ENCODE measurements around the gene MACO1.
"Not testable (repeated sequence)": the region's sequence is repeated elsewhere in the genome, so short reads cannot be mapped to it uniquely, and the experiment has no call there.

The MACO1 gene

GRCh38 chr1:25430073-25430966 is at the start of gene MACO1:
TSS of gene MACO1 (plus strand) at chr1:25430897. CDS start at chr1:25431099, 202 bp downstream.
- DNase-seq: peak; percentile 92

GRCh38 chr1:25382543-25382942 is 48.2 kb upstream of the MACO1 start:
- DNase-seq: not testable (repeated sequence)

- not testable (repeated sequence) for DNase-seq
Measured at GRCh38 chr1:25383090-25383489, 47.6 kb upstream of the MACO1 start.

GRCh38 chr1:25383875-25384274 is 46.8 kb upstream of the MACO1 start:
- not testable (repeated sequence) for DNase-seq

- DNase-seq: not testable (repeated sequence)
Measured at GRCh38 chr1:25387096-25387495, 43.6 kb upstream of the MACO1 start.

- not testable (repeated sequence) for DNase-seq
Measured at GRCh38 chr1:25388691-25389090, 42.0 kb upstream of the MACO1 start.

- DNase-seq: not testable (repeated sequence)
Measured at GRCh38 chr1:25389721-25390120, 41.0 kb upstream of the MACO1 start.

GRCh38 chr1:25392841-25393240 is 37.9 kb upstream of the MACO1 start:
- DNase-seq: no peak

GRCh38 chr1:25397549-25397948 is 33.1 kb upstream of the MACO1 start:
- not testable (repeated sequence) for DNase-seq

- DNase-seq: not testable (repeated sequence)
Measured at GRCh38 chr1:25398079-25398478, 32.6 kb upstream of the MACO1 start.

GRCh38 chr1:25402947-25403803 is 27.5 kb upstream of the MACO1 start:
- DNase-seq: not testable (repeated sequence)

GRCh38 chr1:25405731-25406305 is 24.9 kb upstream of the MACO1 start:
- DNase-seq: not testable (repeated sequence)

- not testable (repeated sequence) for DNase-seq
Measured at GRCh38 chr1:25409641-25410427, 20.9 kb upstream of the MACO1 start.

- DNase-seq: not testable (repeated sequence)
Measured at GRCh38 chr1:25412872-25413623, 17.6 kb upstream of the MACO1 start.

- DNase-seq: not testable (repeated sequence)
Measured at GRCh38 chr1:25414157-25414556, 16.5 kb upstream of the MACO1 start.

GRCh38 chr1:25414578-25414977 is 16.1 kb upstream of the MACO1 start:
- not testable (repeated sequence) for DNase-seq

GRCh38 chr1:25417280-25417679 is 13.4 kb upstream of the MACO1 start:
- DNase-seq: not testable (repeated sequence)

- not testable (repeated sequence) for DNase-seq
Measured at GRCh38 chr1:25419339-25419738, 11.4 kb upstream of the MACO1 start.

- not testable (repeated sequence) for DNase-seq
Measured at GRCh38 chr1:25420715-25421114, 10.0 kb upstream of the MACO1 start, which contains the start of gene RHCE. TSS of gene RHCE (minus strand) at chr1:25420825. CDS start at chr1:25420786, 39 bp downstream.

- DNase-seq: peak; percentile 51
Measured at GRCh38 chr1:25423206-25423605, 7.5 kb upstream of the MACO1 start.

Data from NCI-H2171 (cell line).